Astrocyte (in vitro differentiated cells and primary cell): ENCODE results near the gene TBC1D8. TPM values are rescaled to one million over a fixed set of nuclear protein-coding genes. Genes with fewer than 3 reads are reported as not detected.

Experiments used
- DNase-seq: peaks from one replicate; pipeline ENCODE4 v3.0.0-alpha.2; 2010; ENCODE audit warnings: low read depth
- FAIRE-seq: peaks from 2 replicates; lab custom pipeline; 2011; peaks lifted over from hg19 to GRCh38; lab: Jason Lieb, UNC
- H2AFZ ChIP-seq: 2 replicates; pipeline ENCODE4 v1.6.0; 2012; ENCODE audit warnings: low read depth, low read length, inconsistent platforms
- H3K27ac ChIP-seq: 2 replicates; pipeline ENCODE4 v1.5.1; 2011; ENCODE audit warnings: low read depth, low read length, inconsistent platforms
- H3K27me3 ChIP-seq: 2 replicates; pipeline ENCODE4 v1.6.0; 2011; ENCODE audit warnings: low read length, inconsistent platforms; ENCODE audit not compliant: insufficient read depth
- H3K36me3 ChIP-seq: 2 replicates; pipeline ENCODE4 v1.5.1; 2011; ENCODE audit warnings: low read length, inconsistent platforms; ENCODE audit not compliant: insufficient read depth
- H3K4me1 ChIP-seq: 2 replicates; pipeline ENCODE4 v1.5.1; 2011; ENCODE audit warnings: low read length, inconsistent platforms; ENCODE audit not compliant: insufficient read depth
- H3K4me2 ChIP-seq: 2 replicates; pipeline ENCODE4 v1.6.0; 2012; ENCODE audit warnings: low read length, inconsistent platforms
- H3K4me3 ChIP-seq: 2 replicates; pipeline ENCODE4 v1.5.1; 2011; ENCODE audit warnings: low read depth, mild to moderate bottlenecking, low read length, inconsistent platforms; ENCODE audit not compliant: insufficient read depth
- H3K79me2 ChIP-seq: 2 replicates; pipeline ENCODE4 v1.6.0; 2012; ENCODE audit warnings: mild to moderate bottlenecking, low read length, inconsistent platforms; ENCODE audit not compliant: insufficient read depth
- H3K9ac ChIP-seq: 2 replicates; pipeline ENCODE4 v1.6.0; 2012; ENCODE audit warnings: mild to moderate bottlenecking, low read length, inconsistent platforms
- H3K9me3 ChIP-seq: 2 replicates; pipeline ENCODE4 v1.5.1; 2012; ENCODE audit warnings: low read depth, mild to moderate bottlenecking, low read length, inconsistent platforms; ENCODE audit not compliant: insufficient read depth
- H4K20me1 ChIP-seq: 2 replicates; pipeline ENCODE4 v1.6.0; 2012; ENCODE audit warnings: low read length, inconsistent platforms; ENCODE audit not compliant: insufficient read depth
- H3K27ac Mint-ChIP-seq: one replicate; pipeline ENCODE4 v1.8.0; 2021; ENCODE audit warnings: mild to moderate bottlenecking, mixed read lengths; ENCODE audit not compliant: unreplicated experiment
- H3K27me3 Mint-ChIP-seq: one replicate; pipeline ENCODE4 v1.8.0; 2021; ENCODE audit warnings: low read depth, mixed read lengths; ENCODE audit not compliant: unreplicated experiment
- H3K36me3 Mint-ChIP-seq: one replicate; pipeline ENCODE4 v1.8.0; 2021; ENCODE audit warnings: low read depth, mixed read lengths; ENCODE audit not compliant: unreplicated experiment
- H3K4me1 Mint-ChIP-seq: one replicate; pipeline ENCODE4 v1.8.0; 2021; ENCODE audit warnings: low read depth, mixed read lengths; ENCODE audit not compliant: unreplicated experiment
- H3K4me3 Mint-ChIP-seq: one replicate; pipeline ENCODE4 v1.8.0; 2021; ENCODE audit warnings: mild to moderate bottlenecking, moderate library complexity, mixed read lengths; ENCODE audit not compliant: unreplicated experiment
- H3K9me3 Mint-ChIP-seq: one replicate; pipeline ENCODE4 v1.8.0; 2021; ENCODE audit warnings: mild to moderate bottlenecking, mixed read lengths; ENCODE audit not compliant: unreplicated experiment
- CTCF ChIP-seq: IDR thresholded peaks from 2 replicates; pipeline ENCODE4 v1.5.1; 2011; ENCODE audit warnings: low read depth, mild to moderate bottlenecking, inconsistent platforms, low read length, moderate library complexity; ENCODE audit not compliant: insufficient read depth
- EZH2 ChIP-seq: IDR thresholded peaks from 2 replicates; pipeline ENCODE4 v1.6.1; 2012; ENCODE audit warnings: mild to moderate bottlenecking, low read length, inconsistent platforms; ENCODE audit not compliant: insufficient read depth
- total RNA-seq: library from RNA; stranded (reverse); gene quantifications from 2 replicates; pipeline ENCODE4 v1.2.1, GENCODE V29; 2021

Gene TBC1D8
- total RNA-seq, 1 donor from 2014 or later: 2.4 TPM

GRCh38 chr2:101114815-101115214, 36.4 kb downstream of the TBC1D8 start:
- no peaks in the 10 kb centered on the region for H3K9me3 ChIP-seq
- H3K4me3 ChIP-seq: no peak overlapping the region
- FAIRE-seq: no peak
- Mint-ChIP-seq H3K4me3 (no peak overlapping the region), H3K4me1 (peaks cover 15% of the 10 kb centered on the region), H3K36me3 (peaks cover 2% of the 10 kb centered on the region), H3K27me3 (peaks cover 3% of the 10 kb centered on the region), H3K9me3 (no peaks in the 10 kb centered on the region), H3K27ac (no peak overlapping the region)
- TF ChIP-seq EZH2 (no peak), CTCF (no peak)
- no peaks in the 10 kb centered on the region for H3K4me1 ChIP-seq
- H3K36me3 ChIP-seq: no peaks in the 10 kb centered on the region
- H3K79me2 ChIP-seq: no peaks in the 10 kb centered on the region
- peaks cover 21% of the 10 kb centered on the region for H3K27me3 ChIP-seq
- H3K4me2 ChIP-seq: no peak overlapping the region
- H3K9ac ChIP-seq: no peak overlapping the region
- no peak overlapping the region for H2AFZ ChIP-seq
- no peaks in the 10 kb centered on the region for H4K20me1 ChIP-seq
- H3K27ac ChIP-seq: no peak overlapping the region
- no peak for DNase-seq

- Mint-ChIP-seq H3K4me1 (peaks cover 15% of the 10 kb centered on the region), H3K36me3 (peaks cover 2% of the 10 kb centered on the region), H3K27ac (no peak overlapping the region), H3K27me3 (peaks cover under 1% of the 10 kb centered on the region), H3K9me3 (no peaks in the 10 kb centered on the region), H3K4me3 (no peak overlapping the region)
- H3K79me2 ChIP-seq: no peaks in the 10 kb centered on the region
- FAIRE-seq (no peak), DNase-seq (no peak)
- H3K9ac ChIP-seq: no peak overlapping the region
- H3K27me3 ChIP-seq: peaks cover 19% of the 10 kb centered on the region
- no peaks in the 10 kb centered on the region for H4K20me1 ChIP-seq
- H3K9me3 ChIP-seq: no peaks in the 10 kb centered on the region
- no peak overlapping the region for H3K27ac ChIP-seq
- TF ChIP-seq EZH2 (no peak), CTCF (no peak)
- H3K36me3 ChIP-seq: no peaks in the 10 kb centered on the region
- H2AFZ ChIP-seq: no peak overlapping the region
- H3K4me2 ChIP-seq: no peak overlapping the region
- H3K4me1 ChIP-seq: no peaks in the 10 kb centered on the region
- H3K4me3 ChIP-seq: no peak overlapping the region
Measured at GRCh38 chr2:101114268-101114783, 36.9 kb downstream of the TBC1D8 start.

- Mint-ChIP-seq H3K36me3 (no peaks in the 10 kb centered on the region), H3K4me3 (peak overlapping the region; percentile 4), H3K27ac (no peak overlapping the region), H3K27me3 (no peaks in the 10 kb centered on the region), H3K9me3 (no peaks in the 10 kb centered on the region), H3K4me1 (peaks cover 15% of the 10 kb centered on the region)
- Histone ChIP-seq H3K4me2 (no peak overlapping the region), H3K4me1 (no peaks in the 10 kb centered on the region), H3K27me3 (peaks cover 19% of the 10 kb centered on the region), H3K9me3 (no peaks in the 10 kb centered on the region), H4K20me1 (no peaks in the 10 kb centered on the region), H3K36me3 (no peaks in the 10 kb centered on the region), H3K79me2 (no peaks in the 10 kb centered on the region), H2AFZ (no peak overlapping the region), H3K9ac (no peak overlapping the region), H3K27ac (no peak overlapping the region), H3K4me3 (no peak overlapping the region)
- DNase-seq: no peak
- no peak for TF ChIP-seq CTCF
- TF ChIP-seq EZH2: no peak
- no peak for FAIRE-seq
Measured at GRCh38 chr2:101113441-101114267, 37.5 kb downstream of the TBC1D8 start.
